H1 (cell line): ENCODE data around the gene MEIS2. TPM values are rescaled to one million over a fixed set of nuclear protein-coding genes. Genes with fewer than 3 reads are reported as not detected.

Source experiments
- CTCF ChIA-PET: fragments of 300-600 bp; sonication (Branson Sonifier 250); formaldehyde crosslinking; loops from one replicate; lab custom pipeline; 2021; ENCODE audit not compliant: partially characterized antibody; lab: Charles Lee
- POLR2A ChIA-PET: fragments of 300-600 bp; sonication (Branson Sonifier 250); formaldehyde crosslinking; loops from one replicate; lab custom pipeline; 2021; ENCODE audit warnings: inconsistent platforms; ENCODE audit not compliant: partially characterized antibody; lab: Charles Lee
- DNase-seq, 2 experiments: peaks; one replicate each; pipeline versions ENCODE4 v3.0.0 to v3.0.0-alpha.2; 2010 to 2022; ENCODE audit warnings: low spot score in 2 of 2, low read depth in 1 of 2, mixed read lengths in 1 of 2
- FAIRE-seq: peaks from 2 replicates; lab custom pipeline; 2011; peaks lifted over from hg19 to GRCh38; lab: Jason Lieb, UNC
- H2AFZ ChIP-seq: 2 replicates; pipeline ENCODE4 v1.8.1; 2012; ENCODE audit warnings: low read length, inconsistent platforms
- H2AK5ac ChIP-seq: 2 replicates; pipeline ENCODE4 v1.6.1; 2013; ENCODE audit warnings: low read depth, low read length
- H2BK120ac ChIP-seq: replicated peaks from 2 replicates; pipeline ENCODE3; 2013; ENCODE audit warnings: low read depth, low read length, inconsistent platforms
- H2BK12ac ChIP-seq: 2 replicates; pipeline ENCODE4 v1.6.1; 2013; ENCODE audit warnings: low read depth, low read length
- H2BK15ac ChIP-seq: 2 replicates; pipeline ENCODE4 v1.6.1; 2013; ENCODE audit warnings: low read length
- H2BK20ac ChIP-seq: 2 replicates; pipeline ENCODE4 v1.6.1; 2013; ENCODE audit warnings: low read length
- H2BK5ac ChIP-seq: 2 replicates; pipeline ENCODE4 v1.6.1; 2013; ENCODE audit warnings: low read depth, low read length
- H3K14ac ChIP-seq: 2 replicates; pipeline ENCODE4 v1.6.1; 2013; ENCODE audit warnings: inconsistent platforms; ENCODE audit not compliant: insufficient read length
- H3K18ac ChIP-seq: 2 replicates; pipeline ENCODE4 v1.6.1; 2013; ENCODE audit warnings: low read length; ENCODE audit errors: extremely low read depth
- H3K23ac ChIP-seq: 2 replicates; pipeline ENCODE4 v1.6.1; 2013; ENCODE audit warnings: inconsistent platforms; ENCODE audit not compliant: insufficient read length
- H3K23me2 ChIP-seq: 2 replicates; pipeline ENCODE4 v1.6.1; 2013; ENCODE audit warnings: low read depth, low read length
- H3K27ac ChIP-seq: 2 replicates; pipeline ENCODE4 v1.6.1; 2011; ENCODE audit warnings: low read depth, low read length, inconsistent platforms
- H3K27me3 ChIP-seq, 4 experiments: replicated peaks in 1 of 4; 1 replicate in 1 of 4; 2 replicates in 3 of 4; pipeline versions ENCODE4 v1.6.1 to v1.8.1; 2011 to 2013; ENCODE audit warnings: low read length in 3 of 4, mild to moderate bottlenecking in 3 of 4, inconsistent platforms in 2 of 4, mixed read lengths in 2 of 4, moderate library complexity in 1 of 4; ENCODE audit not compliant: control insufficient read depth in 3 of 4, insufficient read depth in 3 of 4; ENCODE audit errors: extremely low read depth in 1 of 4
- H3K36me3 ChIP-seq, 4 experiments: 2 replicates each; pipeline versions ENCODE4 v1.6.1 to v1.8.1; 2011 to 2013; ENCODE audit warnings: mild to moderate bottlenecking in 4 of 4, low read length in 3 of 4, moderate library complexity in 2 of 4, control low read depth in 1 of 4, inconsistent platforms in 1 of 4; ENCODE audit not compliant: insufficient read depth in 4 of 4, control insufficient read depth in 2 of 4
- H3K4ac ChIP-seq: replicated peaks from 2 replicates; pipeline ENCODE3; 2013; ENCODE audit warnings: low read length, low read depth, mixed read lengths, inconsistent platforms; ENCODE audit not compliant: insufficient read length
- H3K4me1 ChIP-seq, 4 experiments: replicated peaks in 1 of 4; 1 replicate in 1 of 4; 2 replicates in 3 of 4; pipeline versions ENCODE4 v1.6.1 to v1.8.1; 2011 to 2013; ENCODE audit warnings: low read length in 3 of 4, inconsistent platforms in 2 of 4, mixed read lengths in 1 of 4; ENCODE audit not compliant: insufficient read depth in 4 of 4, control insufficient read depth in 3 of 4
- H3K4me2 ChIP-seq, 2 experiments: 2 replicates each; pipeline versions ENCODE4 v1.6.1 to v1.8.1; 2011 to 2013; ENCODE audit warnings: low read depth in 2 of 2, low read length in 2 of 2, control low read depth in 1 of 2, inconsistent platforms in 1 of 2, mild to moderate bottlenecking in 1 of 2; ENCODE audit not compliant: insufficient read depth in 1 of 2
- H3K4me3 ChIP-seq, 4 experiments: fragments of 200-600, 300-600 bp in 1 of 4; sonication (generic), shearing (Covaris generic), sonication (Bioruptor Twin) in 1 of 4; 2 replicates each; pipeline versions ENCODE4 v1.5.1 to v1.8.1; 2011 to 2016; ENCODE audit warnings: low read length in 4 of 4, low read depth in 3 of 4, control low read depth in 2 of 4, inconsistent platforms in 2 of 4, mild to moderate bottlenecking in 2 of 4, mixed read lengths in 1 of 4, moderate library complexity in 1 of 4; ENCODE audit not compliant: insufficient read depth in 2 of 4; ENCODE audit errors: extremely low read depth in 1 of 4
- H3K56ac ChIP-seq: replicated peaks from 2 replicates; pipeline ENCODE3; 2013; ENCODE audit warnings: low read depth, mild to moderate bottlenecking, mixed read lengths, low read length, inconsistent platforms; ENCODE audit not compliant: insufficient read length
- H3K79me1 ChIP-seq: 2 replicates; pipeline ENCODE4 v1.6.1; 2013; ENCODE audit warnings: low read depth, low read length, control low read depth
- H3K79me2 ChIP-seq, 2 experiments: 2 replicates each; pipeline versions ENCODE4 v1.6.1 to v1.8.1; 2012 to 2013; ENCODE audit warnings: low read length in 2 of 2, mild to moderate bottlenecking in 2 of 2, inconsistent platforms in 1 of 2; ENCODE audit not compliant: insufficient read depth in 2 of 2, control insufficient read depth in 1 of 2
- H3K9ac ChIP-seq, 4 experiments: replicated peaks in 1 of 4; 1 replicate in 1 of 4; 2 replicates in 3 of 4; pipeline versions ENCODE4 v1.6.1 to v1.8.1; 2011 to 2013; ENCODE audit warnings: low read depth in 3 of 4, low read length in 3 of 4, control low read depth in 2 of 4, mild to moderate bottlenecking in 2 of 4, moderate library complexity in 2 of 4, inconsistent platforms in 1 of 4; ENCODE audit errors: extremely low read depth in 1 of 4
- H3K9me3 ChIP-seq, 2 experiments: 2 replicates each; pipeline versions ENCODE4 v1.6.1 to v1.8.1; 2012 to 2013; ENCODE audit warnings: mild to moderate bottlenecking in 2 of 2, moderate library complexity in 2 of 2, control low read depth in 1 of 2, inconsistent platforms in 1 of 2, low read depth in 1 of 2, low read length in 1 of 2, mixed read lengths in 1 of 2; ENCODE audit not compliant: insufficient read depth in 2 of 2
- H4K20me1 ChIP-seq, 2 experiments: replicated peaks in 1 of 2; 2 replicates each; pipeline versions ENCODE3 to v1.8.1; 2011 to 2013; ENCODE audit warnings: inconsistent platforms in 2 of 2, low read length in 2 of 2, mild to moderate bottlenecking in 1 of 2; ENCODE audit not compliant: insufficient read depth in 2 of 2, control insufficient read depth in 1 of 2
- H4K5ac ChIP-seq: 2 replicates; pipeline ENCODE4 v1.6.1; 2013; ENCODE audit warnings: low read length, low read depth, mixed read lengths, inconsistent platforms; ENCODE audit not compliant: insufficient read length
- H4K8ac ChIP-seq: 2 replicates; pipeline ENCODE4 v1.8.0; 2013; ENCODE audit warnings: mild to moderate bottlenecking, moderate library complexity, low read length, inconsistent platforms; ENCODE audit not compliant: insufficient read depth; ENCODE audit errors: extremely low read depth
- H4K91ac ChIP-seq: replicated peaks from 2 replicates; pipeline ENCODE3; 2013; ENCODE audit warnings: low read length, mixed read lengths, inconsistent platforms; ENCODE audit not compliant: insufficient read length
- CBX8 ChIP-seq: fragments of 300-800, 300-1000 bp; sonication (generic); IDR thresholded peaks from 2 replicates; pipeline ENCODE4 v1.7.1; 2016; ENCODE audit warnings: low read depth, low read length, borderline replicate concordance
- POU5F1 ChIP-seq: IDR thresholded peaks from 2 replicates; pipeline ENCODE4 v1.6.1; 2011; ENCODE audit warnings: low read depth, mild to moderate bottlenecking, low read length, moderate library complexity
- WGBS, 2 experiments: shearing (Covaris generic) in 1 of 2; methylation state at CpG; one replicate each; pipeline versions ENCODE4 v1.1.6 to v1.1.7; 2013 to 2015; ENCODE audit warnings: low lambda C conversion rate in 2 of 2, mixed read lengths in 2 of 2, inconsistent platforms in 1 of 2, low coverage in 1 of 2, missing lambda C conversion rate in 1 of 2; ENCODE audit not compliant: insufficient replicate concordance in 2 of 2, insufficient coverage in 1 of 2, insufficient read length in 1 of 2; ENCODE audit errors: extremely low coverage in 1 of 2, missing lambda C conversion rate in 1 of 2; 5-methylcytosine and 5-hydroxymethylcytosine counted together
- polyA plus RNA-seq, 7 experiments: library from polyadenylated mRNA; depleted of rRNA in 3 of 7; stranded (reverse) in 5 of 7; unstranded in 2 of 7; fragments of >200 nt in 5 of 7; fragments of 200-250 nt in 2 of 7; gene quantifications; 1 replicate in 5 of 7; 2 replicates in 1 of 7; 4 replicates in 1 of 7; pipeline versions ENCODE4 v1.2.1 to v1.2.3, GENCODE V29; 2011 to 2013; ENCODE audit warnings: missing spikeins in 2 of 7, mixed read lengths in 2 of 7
- total RNA-seq: library from RNA; stranded (reverse); fragmentation: NEBNext Ultra II Directional; extraction: Animal tissue kit (Norgen Biotek cat#: 25700); gene quantifications from 2 replicates; pipeline ENCODE4 v1.2.1, GENCODE V29; 2021

MEIS2 gene
- total and polyA plus RNA-seq, 2 of the 8 experiments (the other 6 are each of a cell fraction or from before 2014, with no cell fraction given) = 0.22 to 1.2 TPM

DNA sequence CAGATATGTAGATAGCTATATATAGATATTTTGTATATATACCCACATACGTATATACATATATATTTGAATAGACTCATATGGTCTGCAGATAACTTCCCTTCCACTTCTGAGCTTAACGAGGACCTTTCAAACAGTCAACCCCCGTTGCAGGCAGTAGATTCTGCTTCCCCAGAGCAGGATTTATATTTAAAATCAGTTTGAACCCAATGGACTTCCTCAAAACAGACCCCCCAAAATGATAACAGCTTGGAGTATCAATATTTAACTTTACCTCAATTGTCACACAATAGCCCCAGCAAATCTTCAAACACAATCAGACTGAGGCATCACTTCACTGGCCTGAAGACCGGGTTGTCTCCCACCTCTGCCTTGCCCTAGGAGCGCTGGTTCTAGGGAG lies 218.3 kb downstream of the MEIS2 start:
- Histone ChIP-seq H3K9me3 (no peaks in the 10 kb centered on the region), H3K14ac (no peak overlapping the region), H3K4me1 (peaks cover 20 to 51% (median 30%) of the 10 kb centered on the region in 4 experiments), H3K23ac (no peak overlapping the region), H3K23me2 (peaks cover 14% of the 10 kb centered on the region), H3K4me3 (peak overlapping the region in 1 of 4 experiments; percentile 37; a peak in 1 of 8 replicates), H2AK5ac (no peak overlapping the region), H4K8ac (no peak overlapping the region), H3K36me3 (no peaks in the 10 kb centered on the region), H3K4ac (no peak overlapping the region), H3K4me2 (peak overlapping the region; percentile 46 to 55; a peak in 3 of 4 replicates), H2BK5ac (no peak overlapping the region), H3K9ac (no peak overlapping the region), H2BK15ac (no peak overlapping the region), H4K20me1 (peaks cover 0 to 6% of the 10 kb centered on the region in 2 experiments), H3K27ac (no peak overlapping the region), H3K18ac (no peak overlapping the region), H4K91ac (no peak overlapping the region), H3K56ac (no peak overlapping the region), H3K79me1 (no peaks in the 10 kb centered on the region), H3K27me3 (peaks cover 62 to 98% (median 87%) of the 10 kb centered on the region in 4 experiments), H2AFZ (no peak overlapping the region), H3K79me2 (no peaks in the 10 kb centered on the region), H4K5ac (no peak overlapping the region), H2BK120ac (no peak overlapping the region), H2BK20ac (no peak overlapping the region), H2BK12ac (no peak overlapping the region)
- no peak for FAIRE-seq
- DNase-seq = no peak
- ChIA-PET CTCF (interaction anchor here (1.0 to 9.3 kb wide), 6 partner anchors 10 to 229 kb away, joined by 6 to 130 read pairs (median 8); partner anchors contain the start of gene MEIS2), POLR2A (interaction anchor here (1.6 to 2.8 kb wide), 2 partner anchors 214 to 229 kb away, joined by 5 to 12 read pairs; no protein-coding TSS in a partner anchor)
- WGBS, 2 experiments = 9% methylated on average over 5 of the region's 5 CpGs; no CpG with 5 or more reads in 1 of the 2 experiments
- TF ChIP-seq CBX8 (0 out of 2 replicates have a peak, but pooled peaks have one; percentile 37), POU5F1 (no peak)
